ENCODE measurements around the gene LAMC3.
"Not testable (repeated sequence)": the region's sequence is repeated elsewhere in the genome, so short reads cannot be mapped to it uniquely, and the experiment has no call there.

GRCh38 chr9:131099845-131100244 is 90.9 kb downstream of the LAMC3 start:
- not testable (repeated sequence) for TF ChIP-seq SNAI2 (CRISPR knock-in tag; IDR thresholded peaks at IDR 0.05); BACH2 (CRISPR knock-in tag; IDR thresholded peaks at IDR 0.05; ENCODE audit: borderline replicate concordance); CREB5 (CRISPR knock-in tag; IDR thresholded peaks at IDR 0.05; ENCODE audit: low read depth); PATZ1 (CRISPR knock-in tag; IDR thresholded peaks at IDR 0.05; ENCODE audit: borderline replicate concordance); ZNF565 (CRISPR knock-in tag; conservative IDR thresholded peaks at IDR 0.05; ENCODE audit: low read depth)
